HepG2 (cell line): Measurements from ENCODE around the gene FGFR1OP2. TPM values are rescaled to one million over a fixed set of nuclear protein-coding genes. Genes with fewer than 3 reads are reported as not detected.

Source experiments
- ATAC-seq: fragments of 200-7000 bp; cut with Tn5 transposase; 3 replicates; pipeline ENCODE4 v1.9.1; 2020; ENCODE audit warnings: mild to moderate bottlenecking, moderate library complexity
- BruUV-seq: library from RNA; stranded (reverse); fragments of 400-500 nt; replicated peaks from 2 replicates; lab custom pipeline; 2021; lab: Mats Ljungman, UMichigan
- CTCF ChIA-PET: fragments of 300-600 bp; formaldehyde crosslinking; extraction: SDS; loops from one replicate; lab custom pipeline; 2021; ENCODE audit warnings: low total read pairs, inconsistent platforms, low intra/inter-chr PET ratio; lab: Yijun Ruan, JAX
- POLR2A ChIA-PET: fragments of 350-600 bp; sonication (Branson Sonifier 250); formaldehyde crosslinking; loops from one replicate; lab custom pipeline; 2020; ENCODE audit warnings: antibody characterized with exemption, inconsistent platforms; lab: Yijun Ruan, JAX
- DNase-seq: peaks from one replicate; pipeline ENCODE4 v3.0.0-alpha.2; 2015; ENCODE audit warnings: low spot score
- FAIRE-seq: peaks from 3 replicates; lab custom pipeline; 2011; peaks lifted over from hg19 to GRCh38; lab: Jason Lieb, UNC
- H2AFZ ChIP-seq: one replicate; pipeline ENCODE4 v1.6.1; 2011; ENCODE audit warnings: low read length, inconsistent platforms
- H3K27ac ChIP-seq: fragments of 300-600 bp; 3 replicates; pipeline ENCODE4 v1.8.0; 2011; ENCODE audit warnings: mixed run types, mild to moderate bottlenecking, mixed read lengths, low read length, inconsistent platforms; ENCODE audit not compliant: insufficient read depth; ENCODE audit errors: extremely low read length
- H3K27me3 ChIP-seq, 2 experiments: fragments of 200-600 bp in 1 of 2; 2 replicates in 1 of 2; 3 replicates in 1 of 2; pipeline versions ENCODE4 v1.6.0 to v1.8.0; 2011; ENCODE audit warnings: low read length in 2 of 2, mild to moderate bottlenecking in 2 of 2, moderate library complexity in 2 of 2, inconsistent platforms in 1 of 2; ENCODE audit not compliant: insufficient read depth in 2 of 2, control insufficient read depth in 1 of 2
- H3K36me3 ChIP-seq, 2 experiments: fragments of 200-600 bp in 1 of 2; replicated peaks in 1 of 2; 2 replicates in 1 of 2; 3 replicates in 1 of 2; pipeline versions ENCODE4 v1.5.1 to v1.8.0; 2011; ENCODE audit warnings: low read length in 2 of 2, inconsistent platforms in 1 of 2; ENCODE audit not compliant: insufficient read depth in 2 of 2, control insufficient read depth in 1 of 2
- H3K4me1 ChIP-seq: 2 replicates; pipeline ENCODE4 v1.5.1; 2012; ENCODE audit warnings: low read length, inconsistent platforms; ENCODE audit not compliant: insufficient read depth
- H3K4me2 ChIP-seq: 2 replicates; pipeline ENCODE4 v1.6.0; 2011; ENCODE audit warnings: low read depth, low read length, inconsistent platforms
- H3K4me3 ChIP-seq, 3 experiments: fragments of 200-600 bp in 1 of 3; sonication (generic), shearing (Covaris generic) in 1 of 3; replicated peaks in 1 of 3; 2 replicates each; pipeline ENCODE4 v1.5.1; 2011 to 2016; ENCODE audit warnings: low read length in 3 of 3, inconsistent platforms in 2 of 3, low read depth in 2 of 3, mild to moderate bottlenecking in 2 of 3, control low read depth in 1 of 3, mixed read lengths in 1 of 3; ENCODE audit not compliant: insufficient read depth in 1 of 3
- H3K79me2 ChIP-seq: one replicate; pipeline ENCODE4 v1.6.1; 2011; ENCODE audit warnings: low read length, inconsistent platforms; ENCODE audit not compliant: insufficient read depth
- H3K9ac ChIP-seq: 2 replicates; pipeline ENCODE4 v1.6.0; 2011; ENCODE audit warnings: mild to moderate bottlenecking, low read depth, low read length, inconsistent platforms; ENCODE audit not compliant: insufficient read depth
- H3K9me3 ChIP-seq: 2 replicates; pipeline ENCODE4 v1.5.1; 2012; ENCODE audit warnings: mild to moderate bottlenecking, low read length
- H4K20me1 ChIP-seq: 2 replicates; pipeline ENCODE4 v1.6.0; 2011; ENCODE audit warnings: inconsistent platforms, mild to moderate bottlenecking, low read length, moderate library complexity; ENCODE audit not compliant: insufficient read depth
- ESRRA ChIP-seq: sonication (generic); formaldehyde crosslinking; IDR thresholded peaks from 2 replicates; pipeline ENCODE4 v1.5.1; 2020; ENCODE audit warnings: mild to moderate bottlenecking, low read depth, missing genetic modification reagents
- FOXA3 ChIP-seq: IDR thresholded peaks from 2 replicates; pipeline ENCODE4 v1.6.1; 2016; ENCODE audit warnings: missing genetic modification reagents, missing compliant biosample characterization
- HNRNPH1 ChIP-seq: fragments of 200-400 bp; formaldehyde crosslinking; optimal IDR thresholded peaks from 2 replicates; pipeline ENCODE3; 2017; ENCODE audit warnings: mild to moderate bottlenecking, low read depth, low read length
- HOXA5 ChIP-seq: sonication (generic); formaldehyde crosslinking; IDR thresholded peaks from 2 replicates; pipeline ENCODE4 v1.4.0; 2020; ENCODE audit warnings: missing genetic modification reagents
- IKZF4 ChIP-seq: sonication (generic); formaldehyde crosslinking; IDR thresholded peaks from 2 replicates; pipeline ENCODE4 v1.5.1; 2020; ENCODE audit warnings: borderline replicate concordance, mild to moderate bottlenecking, low read depth, missing genetic modification reagents; ENCODE audit errors: not compliant biosample characterization
- JUND ChIP-seq: sonication (generic); formaldehyde crosslinking; IDR thresholded peaks from 2 replicates; pipeline ENCODE4 v1.8.0; 2022; ENCODE audit warnings: mild to moderate bottlenecking, missing genetic modification reagents
- KAT2B ChIP-seq: fragments of 150-350 bp; IDR thresholded peaks from 2 replicates; pipeline ENCODE4 v1.6.1; 2014; ENCODE audit warnings: low read depth, low read length, borderline replicate concordance
- MZF1 ChIP-seq: sonication (generic); formaldehyde crosslinking; IDR thresholded peaks from 2 replicates; pipeline ENCODE4 v1.8.1; 2023; ENCODE audit warnings: mild to moderate bottlenecking, missing genetic modification reagents, borderline replicate concordance
- STAT6 ChIP-seq: sonication (generic); formaldehyde crosslinking; IDR thresholded peaks from 2 replicates; pipeline ENCODE4 v1.4.0; 2020; ENCODE audit warnings: missing genetic modification reagents, mild to moderate bottlenecking, borderline replicate concordance
- ZBTB10 ChIP-seq: sonication (generic); formaldehyde crosslinking; IDR thresholded peaks from 2 replicates; pipeline ENCODE4 v1.4.0; 2020; ENCODE audit warnings: missing genetic modification reagents, borderline replicate concordance
- ZNF20 ChIP-seq: sonication (generic); formaldehyde crosslinking; IDR thresholded peaks from 2 replicates; pipeline ENCODE4 v1.4.0; 2020; ENCODE audit warnings: mild to moderate bottlenecking, moderate library complexity, missing genetic modification reagents
- ZNF335 ChIP-seq: sonication (generic); formaldehyde crosslinking; IDR thresholded peaks from 2 replicates; pipeline ENCODE4 v1.4.0; 2020; ENCODE audit warnings: missing genetic modification reagents
- ZNF670 ChIP-seq: sonication (generic); formaldehyde crosslinking; IDR thresholded peaks from 2 replicates; pipeline ENCODE4 v1.8.0; 2022; ENCODE audit warnings: mild to moderate bottlenecking, missing genetic modification reagents, borderline replicate concordance
- ZNF780A ChIP-seq: sonication (generic); formaldehyde crosslinking; IDR thresholded peaks from 2 replicates; pipeline ENCODE4 v1.8.0; 2022; ENCODE audit warnings: mild to moderate bottlenecking, missing genetic modification reagents, moderate library complexity
- WGBS: methylation state at CpG from one replicate; pipeline ENCODE4 v1.1.6; 2017; ENCODE audit warnings: low lambda C conversion rate; 5-methylcytosine and 5-hydroxymethylcytosine counted together
- in situ Hi-C: cut with HindIII; loops from 2 replicates; pipeline ENCODE4 v1.10.0; 2017; ENCODE audit warnings: low pct_unique_long_range_greater_than_20kb; ENCODE audit not compliant: extremely low pct_ligation_motif_present
- intact Hi-C: fragments of 100-400 bp; cut with micrococcal nuclease; formaldehyde crosslinking; loops from one replicate; pipeline ENCODE4 v1.10.0; 2022; ENCODE audit not compliant: unreplicated experiment
- polyA plus RNA-seq, 8 experiments: library from polyadenylated mRNA; depleted of rRNA in 3 of 8; stranded (reverse) in 7 of 8; unstranded in 1 of 8; fragments of >200 nt; fragmentation: Illumina TruSeq in 4 of 8; extraction: Trizol in 4 of 8; gene quantifications; 2 replicates each; pipeline versions ENCODE4 v1.2.1 to v1.2.3, GENCODE V29; 2011 to 2016; ENCODE audit warnings: low read depth in 4 of 8, missing spikeins in 1 of 8, mixed read lengths in 1 of 8; ENCODE audit not compliant: insufficient read depth in 1 of 8
- total RNA-seq, 5 experiments: library from RNA; depleted of rRNA; stranded (reverse); fragments of >200 nt; fragmentation: Illumina TruSeq; extraction: Trizol; gene quantifications; 2 replicates each; pipeline ENCODE4 v1.2.3, GENCODE V29; 2016; ENCODE audit warnings: low read depth in 1 of 5

Gene FGFR1OP2
- total and polyA plus RNA-seq, 2 of the 13 experiments (the other 11 are each of a cell fraction or from before 2014, with no cell fraction given), result 18.3 to 38.1 TPM

- no peak overlapping the region for H3K27ac ChIP-seq
- H3K27me3 ChIP-seq, result no peaks in the 10 kb centered on the region
- H3K36me3 ChIP-seq, result peaks cover 10 to 45% of the 10 kb centered on the region in 2 experiments
- no peak overlapping the region for H3K4me2 ChIP-seq
- H3K9ac ChIP-seq, result no peak overlapping the region
- DNase-seq (no peak), FAIRE-seq (no peak), ATAC-seq (no peak)
- CTCF ChIA-PET, result no interaction called here
- H3K4me3 ChIP-seq, result no peak overlapping the region
- POLR2A ChIA-PET, result no interaction called here
- H2AFZ ChIP-seq, result no peak overlapping the region
- H3K79me2 ChIP-seq, result peaks cover 2% of the 10 kb centered on the region
- peaks cover 8% of the 10 kb centered on the region; the same call in 1 of the 2 replicates for H3K4me1 ChIP-seq
- in situ Hi-C loops (no loop called here), intact Hi-C loops (no loop called here)
- no peaks in the 10 kb centered on the region for H4K20me1 ChIP-seq
- no peaks in the 10 kb centered on the region for H3K9me3 ChIP-seq
- TF ChIP-seq ZNF670 (CRISPR knock-in tag), result no peak
- TF ChIP-seq HOXA5, result no peak
- no peak for TF ChIP-seq MZF1 (CRISPR knock-in tag)
- TF ChIP-seq ZNF780A (CRISPR knock-in tag), result no peak
- no peak for TF ChIP-seq ESRRA (CRISPR knock-in tag)
- no peak for TF ChIP-seq KAT2B
- TF ChIP-seq ZNF335 (CRISPR knock-in tag), result no peak
- no peak for TF ChIP-seq ZNF20 (CRISPR knock-in tag)
- TF ChIP-seq JUND (CRISPR knock-in tag), result no peak
- no peak for TF ChIP-seq STAT6 (CRISPR knock-in tag)
- TF ChIP-seq IKZF4, result no peak
- TF ChIP-seq FOXA3 (CRISPR knock-in tag), result no peak
- TF ChIP-seq HNRNPH1, result no peak
- no peak for TF ChIP-seq ZBTB10
- no TSS peak for BruUV-seq
- WGBS, result 79% methylated on average over 2 of the region's 2 CpGs
These were observed 57.4 kb downstream of the FGFR1OP2 start for GRCh38 chr12:26995706-26996105.
